CD4-positive, CD25-positive, alpha-beta regulatory T cell (primary cell): ENCODE data around the gene IFTAP. TPM values are rescaled to one million over a fixed set of nuclear protein-coding genes. Genes with fewer than 3 reads are reported as not detected.
A peak's percentile ranks its signal among the peaks of the same experiment; 100 is the strongest.
"Not testable (repeated sequence)": the region's sequence is repeated elsewhere in the genome, so short reads cannot be mapped to it uniquely, and the experiment has no call there.

Source experiments
- ATAC-seq, 2 donors: fragments of 150-1000 bp; cut with Tn5 transposase; one replicate each; pipeline ENCODE4 v1.10.0; 2021; ENCODE audit warnings: low read depth in 2 of 2, moderate number of reproducible peaks in 2 of 2, moderate library complexity in 1 of 2
- DNase-seq, 3 donors: peaks; one replicate each; pipeline versions ENCODE4 v3.0.0 to v3.0.0-alpha.2; 2012 to 2022; ENCODE audit warnings: mixed read lengths in 1 of 3
- H3K27ac ChIP-seq: one replicate; pipeline ENCODE4 v1.7.0; 2013; ENCODE audit warnings: mild to moderate bottlenecking, low read length; ENCODE audit not compliant: insufficient read depth, poor library complexity, severe bottlenecking
- H3K27me3 ChIP-seq: one replicate; pipeline ENCODE4 v1.7.0; 2013; ENCODE audit warnings: low read length; ENCODE audit not compliant: control insufficient read depth, insufficient read depth
- H3K36me3 ChIP-seq: one replicate; pipeline ENCODE4 v1.7.0; 2013; ENCODE audit warnings: mild to moderate bottlenecking, low read length, moderate library complexity; ENCODE audit not compliant: control insufficient read depth, insufficient read depth
- H3K4me1 ChIP-seq: 2 replicates; pipeline ENCODE4 v1.7.0; 2013; ENCODE audit warnings: mild to moderate bottlenecking, low read length; ENCODE audit not compliant: insufficient read depth, control insufficient read depth, poor library complexity, severe bottlenecking
- H3K4me3 ChIP-seq: one replicate; pipeline ENCODE4 v1.7.0; 2013; ENCODE audit warnings: low read depth, mild to moderate bottlenecking, low read length, moderate library complexity
- H3K9me3 ChIP-seq, 2 experiments: 1 replicate in 1 of 2; 2 replicates in 1 of 2; pipeline ENCODE4 v1.7.0; 2013; ENCODE audit warnings: low read length in 2 of 2, mild to moderate bottlenecking in 1 of 2, moderate library complexity in 1 of 2; ENCODE audit not compliant: control insufficient read depth in 2 of 2
- H3K27ac Mint-ChIP-seq, 3 donors: one replicate each; pipeline ENCODE4 v1.8.0; 2020 to 2022; ENCODE audit warnings: mild to moderate bottlenecking in 3 of 3, mixed read lengths in 3 of 3, moderate library complexity in 2 of 3
- H3K27me3 Mint-ChIP-seq: one replicate; pipeline ENCODE4 v1.8.0; 2022; ENCODE audit warnings: mild to moderate bottlenecking, mixed read lengths
- H3K36me3 Mint-ChIP-seq: one replicate; pipeline ENCODE4 v1.8.0; 2020; ENCODE audit warnings: mixed read lengths
- H3K4me1 Mint-ChIP-seq, 4 donors: one replicate each; pipeline ENCODE4 v1.8.0; 2020 to 2022; ENCODE audit warnings: mixed read lengths in 4 of 4, mild to moderate bottlenecking in 1 of 4
- H3K4me3 Mint-ChIP-seq, 4 donors: one replicate each; pipeline ENCODE4 v1.8.0; 2020 to 2022; ENCODE audit warnings: mild to moderate bottlenecking in 4 of 4, mixed read lengths in 4 of 4, moderate library complexity in 3 of 4
- H3K9me3 Mint-ChIP-seq, 7 donors: one replicate each; pipeline ENCODE4 v1.8.0; 2020 to 2022; ENCODE audit warnings: mixed read lengths in 7 of 7, mild to moderate bottlenecking in 3 of 7, moderate library complexity in 2 of 7
- polyA plus RNA-seq, 4 donors: library from polyadenylated mRNA; unstranded; fragments of 300-500 nt; fragmentation: Illumina TruSeq; gene quantifications; one replicate each; pipeline ENCODE4 v1.2.3, GENCODE V29; 2021
- total RNA-seq: library from RNA; stranded (reverse); gene quantifications from one replicate; pipeline ENCODE4 v1.2.3, GENCODE V29; 2022

The IFTAP gene, protein sequence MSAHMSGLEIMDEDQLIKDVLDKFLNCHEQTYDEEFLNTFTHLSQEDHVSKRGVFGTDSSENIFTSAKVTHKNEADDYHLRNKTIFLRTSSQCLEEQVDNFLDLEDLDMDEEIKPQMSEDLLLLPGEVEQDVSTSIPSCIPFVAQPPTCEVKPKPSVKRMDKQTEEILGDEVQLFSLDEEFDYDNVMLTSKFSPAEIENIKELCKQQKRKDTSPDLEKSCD
- not detected for total RNA-seq
- 1 to 10 TPM in 3 of 4 donors, under 1 TPM in 1; 0.71 to 3.8 (median 2.5) TPM for polyA plus RNA-seq

DNA sequence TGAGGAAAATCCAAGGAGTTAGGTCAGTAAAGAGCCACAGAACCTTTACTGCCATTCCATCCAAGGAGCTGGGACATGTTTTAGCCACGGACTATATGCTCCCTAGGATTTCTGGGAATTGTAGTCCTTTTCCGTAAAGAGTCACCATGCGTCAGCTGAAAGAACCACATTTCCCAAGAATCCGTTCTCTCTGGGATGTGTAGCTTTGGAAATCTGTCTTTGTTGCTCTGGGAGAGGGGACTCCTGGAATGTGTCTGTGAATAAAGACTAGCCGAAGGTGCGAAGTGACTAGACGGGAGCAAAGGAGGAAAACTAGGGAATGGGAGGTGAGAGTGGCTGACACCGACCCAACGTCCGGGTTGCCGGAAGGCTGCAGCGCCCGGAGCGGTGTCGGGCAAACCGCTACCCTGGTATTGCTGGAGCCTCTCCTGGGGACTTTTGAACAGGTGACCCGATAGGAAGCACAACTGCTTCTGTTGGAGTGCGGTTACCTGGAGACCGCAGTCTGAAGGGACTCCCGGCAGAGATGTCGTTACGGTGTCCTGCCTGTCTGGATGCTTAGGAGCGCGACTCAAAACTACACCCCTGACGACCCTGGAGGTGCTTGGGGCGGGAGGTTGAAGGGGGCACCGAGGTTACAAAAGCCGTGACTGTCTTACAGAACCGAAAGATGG, at the start of gene IFTAP:
Gene IFTAP (plus strand): TSS at position 187 of the 674 bp plus-strand sequence. CDS start 15,602 bp downstream, outside the sequence.
- Histone ChIP-seq H3K27me3 (peaks cover 15% of the 10 kb centered on the region), H3K4me1 (no peaks in the 10 kb centered on the region), H3K4me3 (peak within 1 kb of the TSS; percentile 71), H3K36me3 (no peaks in the 10 kb centered on the region), H3K9me3 (no peaks in the 10 kb centered on the region), H3K27ac (no peak within 1 kb of the TSS)
- Mint-ChIP-seq H3K27ac (peak within 1 kb of the TSS in 1 of 3 donors; percentile 81), H3K9me3 (no peaks in the 10 kb centered on the region), H3K4me3 (peak within 1 kb of the TSS; percentile 74 to 94 (median 92)), H3K36me3 (no peaks in the 10 kb centered on the region), H3K4me1 (peaks cover 0 to 8% (median under 1%) of the 10 kb centered on the region in 4 donors), H3K27me3 (peaks cover 26% of the 10 kb centered on the region)
- DNase-seq (peak in 2 of 3 donors; percentile 26 to 49), ATAC-seq (peak; percentile 44 to 57)

DNA sequence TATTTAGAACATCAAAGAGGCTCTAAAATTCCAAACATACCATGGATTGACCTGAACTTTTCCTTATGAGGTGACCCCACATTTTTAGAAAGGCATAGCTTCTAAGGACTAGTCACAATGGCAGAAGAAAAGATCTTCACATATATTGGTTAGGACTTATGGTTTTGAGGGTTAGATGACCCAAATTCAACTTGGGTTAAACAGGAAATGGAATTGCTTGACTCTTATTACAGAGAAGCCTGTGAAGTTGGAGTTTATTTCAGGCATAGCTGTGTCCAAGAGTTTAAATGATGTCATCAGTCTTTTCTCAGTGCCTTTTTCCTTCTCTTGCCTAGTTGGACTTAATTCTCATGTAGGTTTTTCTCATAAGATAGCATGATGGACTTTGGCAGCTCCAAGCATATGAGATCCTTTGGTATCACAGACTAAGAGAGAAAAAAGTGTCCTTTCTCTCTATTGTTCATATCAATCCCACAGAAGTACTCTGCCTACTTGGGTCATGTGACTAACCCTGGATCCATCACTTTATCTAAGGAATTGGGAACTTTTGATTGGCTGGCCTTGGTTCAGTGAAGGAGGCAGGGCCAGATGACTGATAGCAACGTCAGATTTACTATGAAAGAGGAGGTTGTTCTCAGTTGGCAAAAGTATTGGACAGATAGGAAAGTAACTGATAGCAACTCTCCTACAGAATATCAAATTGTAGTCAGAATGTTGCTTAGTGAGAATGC, 43.8 kb upstream of the IFTAP start:
- ATAC-seq (no peak), DNase-seq (no peak)
- Mint-ChIP-seq H3K36me3 (no peaks in the 10 kb centered on the region), H3K4me3 (no peak overlapping the region), H3K27me3 (peaks cover 10% of the 10 kb centered on the region), H3K4me1 (no peaks in the 10 kb centered on the region), H3K9me3 (peaks cover 0 to 10% (median 4%) of the 10 kb centered on the region in 7 donors), H3K27ac (no peak overlapping the region)
- Histone ChIP-seq H3K27me3 (no peaks in the 10 kb centered on the region), H3K9me3 (no peaks in the 10 kb centered on the region), H3K4me3 (no peak overlapping the region), H3K36me3 (no peaks in the 10 kb centered on the region), H3K27ac (no peak overlapping the region), H3K4me1 (no peaks in the 10 kb centered on the region)

DNA sequence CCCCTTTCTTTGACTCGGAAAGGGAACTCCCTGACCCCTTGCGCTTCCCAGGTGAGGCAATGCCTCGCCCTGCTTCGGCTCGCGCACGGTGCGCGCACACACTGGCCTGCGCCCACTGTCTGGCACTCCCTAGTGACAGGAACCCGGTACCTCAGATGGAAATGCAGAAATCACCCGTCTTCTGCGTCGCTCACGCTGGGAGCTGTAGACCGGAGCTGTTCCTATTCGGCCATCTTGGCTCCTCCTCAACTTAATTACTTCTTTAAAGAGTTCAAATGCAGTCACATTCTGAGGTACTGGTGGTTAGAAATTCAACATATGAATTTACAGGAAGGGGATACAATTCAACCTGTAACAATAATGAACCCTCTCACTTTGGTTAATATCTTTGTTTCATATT, 36.9 kb upstream of the IFTAP start:
- H3K27ac Mint-ChIP-seq, H3K4me3 Mint-ChIP-seq: not testable (repeated sequence)

GRCh38 chr11:36557991-36558390, 36.3 kb upstream of the IFTAP start:
- H3K4me1 Mint-ChIP-seq: peaks cover 0 to 8% (median 6%) of the 10 kb centered on the region in 4 donors

More for the DNA sequence above, 36.9 kb upstream of the IFTAP start:
- H3K9me3 ChIP-seq, H3K36me3 Mint-ChIP-seq, H3K27me3 ChIP-seq, H3K36me3 ChIP-seq, H3K4me1 Mint-ChIP-seq, ATAC-seq, H3K27me3 Mint-ChIP-seq, H3K27ac ChIP-seq, H3K4me1 ChIP-seq, DNase-seq, H3K9me3 Mint-ChIP-seq, H3K4me3 ChIP-seq: not testable (repeated sequence)

DNA sequence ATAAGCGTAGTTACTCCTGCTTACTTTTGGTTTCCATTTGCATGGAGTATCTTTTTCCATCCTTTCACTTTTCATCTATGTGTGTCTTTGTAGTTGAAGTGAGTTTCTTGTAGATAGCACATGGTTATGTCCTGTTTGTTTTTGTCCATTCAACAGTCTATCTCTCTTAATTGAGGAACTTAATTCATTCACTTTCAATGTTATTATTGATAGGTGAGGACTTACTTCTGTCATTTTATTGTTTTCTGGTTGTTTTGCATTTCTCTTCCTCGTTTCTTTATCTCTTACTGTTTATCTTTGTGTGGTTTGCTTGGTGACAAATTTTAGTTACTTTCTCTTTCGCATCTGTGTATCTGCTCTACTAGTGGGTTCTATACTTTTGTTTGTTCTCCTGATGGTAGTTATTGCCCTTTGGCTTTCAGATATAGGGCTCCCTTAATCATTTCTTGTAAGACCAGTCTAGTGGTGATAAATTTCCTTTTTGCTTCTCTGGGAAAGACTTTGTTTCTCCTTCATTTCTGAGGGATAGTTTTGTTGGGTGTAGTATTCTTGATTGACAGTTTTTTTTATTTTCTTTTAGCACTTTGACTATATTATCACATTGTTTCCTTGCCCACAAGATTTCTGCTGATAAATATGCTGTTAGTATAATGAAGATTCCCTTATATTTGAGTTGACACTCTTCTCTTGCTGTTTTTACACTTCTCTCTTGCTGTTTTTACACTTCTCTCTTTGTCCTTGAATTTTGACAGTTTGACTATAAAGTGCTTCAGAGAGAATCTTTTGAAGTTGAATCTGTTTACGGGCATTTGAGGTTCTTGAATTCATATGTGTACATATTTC, 35.5 kb upstream of the IFTAP start:
- no peaks in the 10 kb centered on the region for H3K9me3 ChIP-seq
- peaks cover 0 to 9% (median 3%) of the 10 kb centered on the region in 7 donors for H3K9me3 Mint-ChIP-seq
- H3K27me3 ChIP-seq: peaks cover under 1% of the 10 kb centered on the region
- peak in 1 of 3 donors; percentile 41 for DNase-seq
- H3K27me3 Mint-ChIP-seq: peaks cover 6% of the 10 kb centered on the region
- no peaks in the 10 kb centered on the region for H3K36me3 Mint-ChIP-seq
- H3K27ac ChIP-seq: no peak overlapping the region
- no peak for ATAC-seq
- peak overlapping the region in 1 of 4 donors; percentile 9 for H3K4me3 Mint-ChIP-seq
- H3K4me3 ChIP-seq: peak overlapping the region; percentile 5
- no peaks in the 10 kb centered on the region for H3K36me3 ChIP-seq
- H3K4me1 Mint-ChIP-seq: peaks cover 0 to 8% (median 6%) of the 10 kb centered on the region in 4 donors
- no peak overlapping the region for H3K27ac Mint-ChIP-seq
- H3K4me1 ChIP-seq: peaks cover 3% of the 10 kb centered on the region

More at GRCh38 chr11:36557991-36558390, 36.3 kb upstream of the IFTAP start:
- Mint-ChIP-seq H3K27ac (no peak overlapping the region), H3K27me3 (peaks cover 6% of the 10 kb centered on the region), H3K36me3 (no peaks in the 10 kb centered on the region), H3K4me3 (no peak overlapping the region), H3K9me3 (peaks cover 0 to 9% (median 3%) of the 10 kb centered on the region in 7 donors)
- ATAC-seq (no peak), DNase-seq (no peak)
- Histone ChIP-seq H3K9me3 (no peaks in the 10 kb centered on the region), H3K4me3 (peak overlapping the region; percentile 4), H3K36me3 (no peaks in the 10 kb centered on the region), H3K27me3 (no peaks in the 10 kb centered on the region), H3K4me1 (peaks cover 3% of the 10 kb centered on the region), H3K27ac (no peak overlapping the region)

DNA sequence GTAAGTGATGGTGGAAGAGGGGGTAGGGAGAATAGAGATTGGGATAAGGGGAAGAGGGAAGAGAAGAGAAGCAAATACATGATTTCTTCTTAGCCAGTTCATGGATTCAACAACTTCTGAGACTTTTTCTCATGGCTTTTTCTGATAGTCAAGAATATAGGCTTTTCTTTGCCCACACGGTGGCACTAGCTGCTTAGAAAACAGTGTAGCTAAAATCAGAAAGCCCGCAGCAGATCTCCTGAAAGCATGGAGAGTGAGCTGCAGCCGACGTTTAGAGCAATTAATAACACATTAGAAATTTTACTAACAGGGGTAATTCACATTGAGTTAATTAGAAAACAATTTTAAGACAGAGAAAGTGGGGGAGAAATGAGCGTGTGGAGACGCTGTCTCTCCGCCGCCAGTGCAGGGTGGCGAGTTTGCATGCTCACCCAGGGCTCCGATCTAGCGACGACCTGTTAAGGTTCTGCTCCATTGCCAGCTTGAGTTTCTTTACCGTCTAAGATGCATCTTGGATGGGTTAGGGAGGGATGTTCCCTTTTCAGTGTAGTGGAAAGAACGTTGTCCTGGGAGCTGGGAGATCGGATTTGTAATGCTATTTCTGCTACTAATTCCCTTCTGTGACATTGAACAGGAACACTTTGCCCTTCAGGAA, 29.8 kb upstream of the IFTAP start:
- Mint-ChIP-seq H3K27me3 (peaks cover 22% of the 10 kb centered on the region), H3K36me3 (no peaks in the 10 kb centered on the region), H3K27ac (peak overlapping the region in 2 of 3 donors; percentile 20 to 50), H3K4me3 (peak overlapping the region in 2 of 4 donors; percentile 61 to 68), H3K4me1 (peaks cover 0 to 12% (median 6%) of the 10 kb centered on the region in 4 donors), H3K9me3 (peaks cover 0 to 6% (median 0%) of the 10 kb centered on the region in 7 donors)
- DNase-seq: peak in 2 of 3 donors; percentile 23 to 52
- Histone ChIP-seq H3K9me3 (no peaks in the 10 kb centered on the region), H3K4me1 (no peaks in the 10 kb centered on the region), H3K36me3 (no peaks in the 10 kb centered on the region), H3K27ac (no peak overlapping the region), H3K27me3 (peaks cover 9% of the 10 kb centered on the region), H3K4me3 (no peak overlapping the region)
- no peak for ATAC-seq
